AG09309 (cell line): ENCODE data around the gene FXYD6.
A peak's percentile ranks its signal among the peaks of the same experiment; 100 is the strongest.

ENCODE experiments used
- DNase-seq: peaks from one replicate; pipeline ENCODE4 v3.0.0-alpha.2; 2010; ENCODE audit warnings: low read depth
- H3K4me3 ChIP-seq: 2 replicates; pipeline ENCODE4 v1.5.1; 2011; ENCODE audit warnings: mild to moderate bottlenecking, low read depth, low read length, moderate library complexity; ENCODE audit not compliant: control insufficient read depth
- TF ChIP-seq, protein P1 (sequence below): IDR thresholded peaks from 2 replicates; pipeline ENCODE4 v1.5.1; 2011; ENCODE audit warnings: mild to moderate bottlenecking, low read depth, low read length, inconsistent platforms; ENCODE audit not compliant: insufficient read depth, control insufficient read depth; ENCODE audit errors: missing control alignments

The FXYD6 gene

DNA sequence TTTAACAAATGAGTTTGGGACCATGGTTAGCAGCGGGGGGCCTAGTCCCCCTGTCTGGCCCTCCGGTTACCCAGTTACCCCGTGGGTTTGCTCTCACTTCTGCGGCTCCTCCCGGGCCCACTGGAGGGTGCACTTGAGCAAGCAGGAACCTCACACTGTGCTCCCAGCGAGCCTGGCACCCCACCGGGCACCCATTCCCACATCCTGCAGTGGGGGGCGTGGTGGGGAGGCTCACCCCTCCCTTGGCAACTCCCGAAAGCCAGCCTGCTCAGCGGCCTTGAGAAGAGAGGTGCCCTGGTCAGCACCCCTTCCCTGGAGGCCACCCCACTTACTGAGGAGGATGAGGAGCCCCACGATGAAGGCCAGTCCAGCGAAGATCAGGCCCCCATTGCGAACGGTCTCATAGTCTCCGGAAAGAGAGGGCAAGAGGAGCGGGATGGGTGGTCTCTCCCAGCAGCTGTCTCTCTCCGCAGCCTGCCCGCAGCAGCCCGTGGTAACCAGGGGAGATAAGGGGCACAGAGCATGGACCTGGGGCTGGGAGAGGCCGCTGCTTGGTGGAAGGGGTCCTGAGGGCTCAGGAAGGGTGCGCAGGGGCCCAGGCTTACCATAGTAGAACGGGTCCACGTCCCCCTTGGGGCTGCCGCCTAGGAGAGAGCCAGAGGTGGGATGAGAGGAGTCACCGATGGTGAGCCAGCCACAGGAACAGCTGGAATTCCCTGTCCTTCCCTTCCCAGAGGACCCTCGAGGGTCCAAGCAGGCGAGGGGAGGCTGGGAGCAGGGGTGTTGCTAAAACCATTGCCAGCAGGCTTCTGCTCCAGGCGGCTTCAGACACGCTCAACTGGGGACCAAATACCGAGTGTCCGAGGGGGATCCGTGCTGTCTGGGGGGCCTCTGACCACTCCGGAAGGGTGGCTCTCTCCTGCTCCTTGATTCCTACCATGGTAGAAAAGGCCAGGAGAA, 54.1 kb downstream of the FXYD6 start:
- H3K4me3 ChIP-seq, result no peak overlapping the region
- DNase-seq, result no peak
- TF ChIP-seq, protein P1, sequence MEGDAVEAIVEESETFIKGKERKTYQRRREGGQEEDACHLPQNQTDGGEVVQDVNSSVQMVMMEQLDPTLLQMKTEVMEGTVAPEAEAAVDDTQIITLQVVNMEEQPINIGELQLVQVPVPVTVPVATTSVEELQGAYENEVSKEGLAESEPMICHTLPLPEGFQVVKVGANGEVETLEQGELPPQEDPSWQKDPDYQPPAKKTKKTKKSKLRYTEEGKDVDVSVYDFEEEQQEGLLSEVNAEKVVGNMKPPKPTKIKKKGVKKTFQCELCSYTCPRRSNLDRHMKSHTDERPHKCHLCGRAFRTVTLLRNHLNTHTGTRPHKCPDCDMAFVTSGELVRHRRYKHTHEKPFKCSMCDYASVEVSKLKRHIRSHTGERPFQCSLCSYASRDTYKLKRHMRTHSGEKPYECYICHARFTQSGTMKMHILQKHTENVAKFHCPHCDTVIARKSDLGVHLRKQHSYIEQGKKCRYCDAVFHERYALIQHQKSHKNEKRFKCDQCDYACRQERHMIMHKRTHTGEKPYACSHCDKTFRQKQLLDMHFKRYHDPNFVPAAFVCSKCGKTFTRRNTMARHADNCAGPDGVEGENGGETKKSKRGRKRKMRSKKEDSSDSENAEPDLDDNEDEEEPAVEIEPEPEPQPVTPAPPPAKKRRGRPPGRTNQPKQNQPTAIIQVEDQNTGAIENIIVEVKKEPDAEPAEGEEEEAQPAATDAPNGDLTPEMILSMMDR, result peak; percentile 47

- TF ChIP-seq, protein P1, result no peak
- no peak for DNase-seq
- no peak overlapping the region for H3K4me3 ChIP-seq
Measured at GRCh38 chr11:117821431-117821830, 55.0 kb downstream of the FXYD6 start.

DNA sequence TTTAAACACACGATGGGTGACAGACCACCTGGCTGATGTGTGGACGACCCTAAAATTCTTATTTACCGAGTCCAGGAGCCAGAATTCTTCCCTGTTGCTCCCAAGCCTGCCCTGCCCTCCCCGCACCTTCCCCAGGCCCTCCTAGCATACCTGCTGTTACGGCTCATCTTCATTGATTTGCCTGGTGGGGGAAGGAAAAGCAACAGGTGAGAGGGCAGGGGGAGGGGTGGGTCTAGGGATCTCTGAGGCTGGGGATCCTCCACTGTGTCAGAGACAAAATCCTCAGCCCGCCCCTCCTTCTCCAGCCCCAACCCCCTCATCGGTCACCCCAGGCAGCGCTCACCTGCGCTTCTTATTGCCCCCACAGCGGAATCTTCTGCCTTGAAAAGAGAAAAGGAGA, 55.9 kb downstream of the FXYD6 start:
- H3K4me3 ChIP-seq, result no peak overlapping the region
- TF ChIP-seq, protein P1, result no peak
- DNase-seq, result no peak

GRCh38 chr11:117820071-117820470, 56.4 kb downstream of the FXYD6 start:
- TF ChIP-seq, protein P1, result no peak
- H3K4me3 ChIP-seq, result no peak overlapping the region
- no peak for DNase-seq

- TF ChIP-seq, protein P1, result peak; percentile 54
- DNase-seq, result no peak
- no peak overlapping the region for H3K4me3 ChIP-seq
Measured at GRCh38 chr11:117819096-117820040, 57.1 kb downstream of the FXYD6 start.
